GM12875 (cell line): Measurements from ENCODE around the gene RCAN1.
A peak's percentile ranks its signal among the peaks of the same experiment; 100 is the strongest.

Experiments used
- H3K4me3 ChIP-seq: one replicate; pipeline ENCODE4 v1.5.1; 2011; ENCODE audit warnings: low read depth, low read length, control low read depth
- TF ChIP-seq, protein P1 (sequence below): IDR thresholded peaks from 2 replicates; pipeline ENCODE4 v1.5.1; 2011; ENCODE audit warnings: low read depth, mild to moderate bottlenecking, control low read depth, inconsistent platforms, low read length, moderate library complexity, borderline replicate concordance; ENCODE audit not compliant: insufficient read depth

RCAN1 gene

GRCh38 chr21:34621434-34622350 lies 6.8 kb upstream of the RCAN1 start:
- TF ChIP-seq, protein P1, sequence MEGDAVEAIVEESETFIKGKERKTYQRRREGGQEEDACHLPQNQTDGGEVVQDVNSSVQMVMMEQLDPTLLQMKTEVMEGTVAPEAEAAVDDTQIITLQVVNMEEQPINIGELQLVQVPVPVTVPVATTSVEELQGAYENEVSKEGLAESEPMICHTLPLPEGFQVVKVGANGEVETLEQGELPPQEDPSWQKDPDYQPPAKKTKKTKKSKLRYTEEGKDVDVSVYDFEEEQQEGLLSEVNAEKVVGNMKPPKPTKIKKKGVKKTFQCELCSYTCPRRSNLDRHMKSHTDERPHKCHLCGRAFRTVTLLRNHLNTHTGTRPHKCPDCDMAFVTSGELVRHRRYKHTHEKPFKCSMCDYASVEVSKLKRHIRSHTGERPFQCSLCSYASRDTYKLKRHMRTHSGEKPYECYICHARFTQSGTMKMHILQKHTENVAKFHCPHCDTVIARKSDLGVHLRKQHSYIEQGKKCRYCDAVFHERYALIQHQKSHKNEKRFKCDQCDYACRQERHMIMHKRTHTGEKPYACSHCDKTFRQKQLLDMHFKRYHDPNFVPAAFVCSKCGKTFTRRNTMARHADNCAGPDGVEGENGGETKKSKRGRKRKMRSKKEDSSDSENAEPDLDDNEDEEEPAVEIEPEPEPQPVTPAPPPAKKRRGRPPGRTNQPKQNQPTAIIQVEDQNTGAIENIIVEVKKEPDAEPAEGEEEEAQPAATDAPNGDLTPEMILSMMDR, result no peak
- no peak overlapping the region for H3K4me3 ChIP-seq

DNA sequence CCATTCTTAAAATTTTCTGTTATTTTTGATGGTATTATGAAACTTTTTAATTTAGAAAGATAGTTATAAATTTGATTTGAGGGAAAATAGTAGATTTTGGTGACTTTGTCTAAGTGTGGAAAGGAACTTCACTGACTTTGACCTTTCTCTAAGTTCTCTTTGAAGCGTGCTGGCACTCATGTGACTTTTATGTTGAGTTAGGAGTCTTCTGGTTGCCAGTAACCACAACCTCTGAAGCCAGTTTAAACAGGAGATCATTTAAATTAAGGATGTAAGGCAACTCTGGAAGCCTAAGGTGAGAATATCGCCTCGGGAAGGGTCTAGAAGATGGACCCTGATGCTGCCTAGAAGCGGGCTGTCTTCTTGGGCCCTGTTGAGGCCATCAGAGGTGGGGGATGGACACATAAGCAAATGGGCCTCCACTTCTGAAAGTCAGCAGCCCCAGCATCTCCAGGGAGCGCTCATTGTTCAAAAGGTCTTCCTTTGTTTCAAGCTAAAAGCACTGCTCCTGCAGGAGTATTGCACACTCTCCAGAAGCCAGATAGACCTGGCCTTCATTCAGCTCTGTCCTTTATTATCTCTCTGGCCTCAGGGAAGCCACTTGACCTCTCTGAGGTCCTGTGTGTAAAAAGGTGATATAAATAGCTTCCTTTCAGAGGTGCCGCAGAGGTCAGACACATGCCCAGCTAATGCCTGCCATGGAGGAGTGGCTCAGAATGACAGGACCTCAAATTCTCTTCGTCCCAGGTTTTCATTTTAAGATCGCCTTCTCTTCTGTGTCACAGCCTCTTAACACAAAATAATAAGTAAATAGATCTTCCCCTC lies 5.1 kb upstream of the RCAN1 start:
- TF ChIP-seq, protein P1, result no peak
- H3K4me3 ChIP-seq, result no peak overlapping the region

DNA sequence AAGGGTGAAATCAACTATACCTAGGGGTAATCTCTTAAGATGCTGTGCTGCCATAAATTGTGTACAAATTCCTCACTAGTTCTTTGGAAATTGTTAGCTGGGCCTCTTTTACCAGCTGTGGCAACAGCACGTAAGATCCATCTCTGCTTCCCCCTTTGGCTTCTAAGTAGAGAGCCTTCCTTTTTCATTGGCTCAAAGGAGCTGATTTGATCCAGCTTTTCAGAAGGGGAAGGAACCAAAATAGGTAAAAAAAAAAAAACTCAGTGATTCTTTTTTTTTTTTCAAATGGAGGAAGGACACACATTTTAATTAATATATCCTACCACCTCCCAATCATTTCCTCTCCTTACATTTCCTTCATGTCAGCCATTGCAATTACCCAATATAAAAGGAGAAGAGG lies 4.0 kb upstream of the RCAN1 start:
- TF ChIP-seq, protein P1, result no peak
- no peak overlapping the region for H3K4me3 ChIP-seq

DNA sequence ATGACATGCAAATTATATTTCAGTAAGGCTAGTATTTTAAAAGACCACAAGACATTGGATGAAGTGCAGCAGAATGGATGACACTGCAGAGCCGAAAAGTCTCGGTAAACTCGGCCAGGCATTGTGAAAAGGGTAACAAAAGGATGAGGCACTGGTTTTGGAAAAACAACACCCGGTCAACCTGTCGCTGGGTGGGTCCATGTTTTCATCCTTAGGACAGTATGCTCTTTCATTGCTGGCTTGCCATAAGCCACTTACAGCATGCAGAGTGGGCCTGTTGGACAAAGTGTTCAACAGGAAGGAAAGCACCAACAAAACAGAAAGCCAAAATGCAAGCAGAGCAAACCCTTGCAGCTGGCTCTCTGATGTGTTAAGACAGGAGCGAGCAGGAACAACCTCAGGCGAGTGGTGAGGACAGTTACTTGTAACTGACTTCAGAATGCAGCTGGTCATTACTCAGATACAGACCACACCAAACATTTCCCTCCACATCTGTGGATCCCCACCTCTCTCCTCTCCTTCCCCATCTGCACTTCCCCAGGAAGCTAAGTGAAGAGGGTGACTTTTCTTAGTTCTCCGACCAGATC lies 2.9 kb upstream of the RCAN1 start:
- H3K4me3 ChIP-seq, result no peak overlapping the region
- TF ChIP-seq, protein P1, result no peak

GRCh38 chr21:34615487-34615814 lies 538 bp upstream of the RCAN1 start:
- H3K4me3 ChIP-seq, result peak overlapping the region; percentile 30
- TF ChIP-seq, protein P1, result no peak

GRCh38 chr21:34613679-34614627 lies 960 bp downstream of the RCAN1 start:
- peak overlapping the region; percentile 87 for H3K4me3 ChIP-seq
- TF ChIP-seq, protein P1, result no peak
